Measurements from ENCODE around the gene EDRF1.

The EDRF1 gene

GRCh38 chr10:125720002-125720382 is 483 bp downstream of the EDRF1 start:
- H3K9me3 ChIP-seq (ENCODE audit: control insufficient read depth, low read length): no peaks in the 10 kb centered on the region
- H3K27ac ChIP-seq: peak overlapping the region; percentile 55
- H3K36me3 ChIP-seq (ENCODE audit: control insufficient read depth, insufficient read depth, low read length): no peaks in the 10 kb centered on the region
- TF ChIP-seq CTCF (IDR thresholded peaks at IDR 0.05): no peak
- peak overlapping the region; percentile 92 for H2AFZ ChIP-seq
- H3K4me3 ChIP-seq (ENCODE audit: low read depth, low read length): peak overlapping the region; percentile 98
- peak overlapping the region; percentile 99 for H3K4me2 ChIP-seq (ENCODE audit: low read length)
- H3K79me2 ChIP-seq: no peaks in the 10 kb centered on the region
- no peaks in the 10 kb centered on the region for H3K27me3 ChIP-seq (ENCODE audit: control insufficient read depth, insufficient read depth, low read length)
- no peaks in the 10 kb centered on the region for H3K4me1 ChIP-seq
- peak overlapping the region; percentile 50 for H3K9ac ChIP-seq

- TF ChIP-seq CTCF (IDR thresholded peaks at IDR 0.05): no peak
- H3K36me3 ChIP-seq (ENCODE audit: control insufficient read depth, insufficient read depth, low read length): no peaks in the 10 kb centered on the region
- H3K27ac ChIP-seq: no peak overlapping the region
- no peaks in the 10 kb centered on the region for H3K9me3 ChIP-seq (ENCODE audit: control insufficient read depth, low read length)
- no peak overlapping the region for H3K9ac ChIP-seq
- H3K79me2 ChIP-seq: no peaks in the 10 kb centered on the region
- H3K4me1 ChIP-seq: no peaks in the 10 kb centered on the region
- H3K4me2 ChIP-seq (ENCODE audit: low read length): no peak overlapping the region
- no peak overlapping the region for H3K4me3 ChIP-seq (ENCODE audit: low read depth, low read length)
- no peak overlapping the region for H2AFZ ChIP-seq
- no peaks in the 10 kb centered on the region for H3K27me3 ChIP-seq (ENCODE audit: control insufficient read depth, insufficient read depth, low read length)
Observed at GRCh38 chr10:125721035-125721434, 1.5 kb downstream of the EDRF1 start.

- Histone ChIP-seq H2AFZ (no peak overlapping the region), H3K4me3 (ENCODE audit: low read depth, low read length) (no peak overlapping the region), H3K4me2 (ENCODE audit: low read length) (no peak overlapping the region), H3K27me3 (ENCODE audit: control insufficient read depth, insufficient read depth, low read length) (no peaks in the 10 kb centered on the region), H3K9me3 (ENCODE audit: control insufficient read depth, low read length) (no peaks in the 10 kb centered on the region), H3K27ac (no peak overlapping the region), H3K4me1 (no peaks in the 10 kb centered on the region), H3K9ac (no peak overlapping the region), H3K79me2 (no peaks in the 10 kb centered on the region), H3K36me3 (ENCODE audit: control insufficient read depth, insufficient read depth, low read length) (no peaks in the 10 kb centered on the region)
- no peak for TF ChIP-seq CTCF (IDR thresholded peaks at IDR 0.05)
Observed at GRCh38 chr10:125722811-125723210, 3.3 kb downstream of the EDRF1 start.

GRCh38 chr10:125726914-125727313 is 7.4 kb downstream of the EDRF1 start:
- Histone ChIP-seq H3K4me3 (ENCODE audit: low read depth, low read length) (no peak overlapping the region), H3K27me3 (ENCODE audit: control insufficient read depth, insufficient read depth, low read length) (no peaks in the 10 kb centered on the region), H3K36me3 (ENCODE audit: control insufficient read depth, insufficient read depth, low read length) (no peaks in the 10 kb centered on the region), H3K79me2 (no peaks in the 10 kb centered on the region), H2AFZ (no peak overlapping the region), H3K27ac (no peak overlapping the region), H3K4me1 (no peaks in the 10 kb centered on the region), H3K4me2 (ENCODE audit: low read length) (no peak overlapping the region), H3K9me3 (ENCODE audit: control insufficient read depth, low read length) (no peaks in the 10 kb centered on the region), H3K9ac (no peak overlapping the region)
- TF ChIP-seq CTCF (IDR thresholded peaks at IDR 0.05): no peak

- no peak overlapping the region for H3K27ac ChIP-seq
- H3K4me1 ChIP-seq: no peaks in the 10 kb centered on the region
- H3K9ac ChIP-seq: no peak overlapping the region
- H3K4me3 ChIP-seq (ENCODE audit: low read depth, low read length): no peak overlapping the region
- H3K79me2 ChIP-seq: no peaks in the 10 kb centered on the region
- H3K36me3 ChIP-seq (ENCODE audit: control insufficient read depth, insufficient read depth, low read length): no peaks in the 10 kb centered on the region
- H3K27me3 ChIP-seq (ENCODE audit: control insufficient read depth, insufficient read depth, low read length): no peaks in the 10 kb centered on the region
- no peak overlapping the region for H3K4me2 ChIP-seq (ENCODE audit: low read length)
- H2AFZ ChIP-seq: no peak overlapping the region
- no peak for TF ChIP-seq CTCF (IDR thresholded peaks at IDR 0.05)
- no peaks in the 10 kb centered on the region for H3K9me3 ChIP-seq (ENCODE audit: control insufficient read depth, low read length)
Observed at GRCh38 chr10:125727436-125727835, 7.9 kb downstream of the EDRF1 start.
